Measurements from ENCODE around the gene ATG7. TPM values are rescaled to one million over a fixed set of nuclear protein-coding genes. Genes with fewer than 3 reads are reported as not detected.
"Not testable (repeated sequence)": the region's sequence is repeated elsewhere in the genome, so short reads cannot be mapped to it uniquely, and the experiment has no call there.

ATG7 gene
- total RNA-seq, 1 experiment from 2014 or later = 50.9 TPM

GRCh38 chr3:11331101-11331500, 58.9 kb downstream of the ATG7 start:
- Histone ChIP-seq H3K9me3 (ENCODE audit: low read length) (no peaks in the 10 kb centered on the region), H2AFZ (ENCODE audit: low read length) (no peak overlapping the region), H3K9me2 (replicated peaks; ENCODE audit: insufficient read depth, low read length) (no peaks in the 10 kb centered on the region), H3K4me1 (ENCODE audit: low read length) (no peaks in the 10 kb centered on the region), H3K36me3 (ENCODE audit: insufficient read depth, low read length) (peaks cover 4% of the 10 kb centered on the region; the same call in 1 of the 2 replicates), H3K79me2 (ENCODE audit: low read length) (no peaks in the 10 kb centered on the region), H3K4me2 (ENCODE audit: low read depth, low read length, poor library complexity, severe bottlenecking) (no peak overlapping the region), H3K27me3 (ENCODE audit: low read length) (no peaks in the 10 kb centered on the region), H3K27ac (ENCODE audit: low read length) (no peak overlapping the region), H3K4me3 (ENCODE audit: low read length) (no peak overlapping the region), H4K20me1 (ENCODE audit: insufficient read depth, low read depth, low read length) (no peaks in the 10 kb centered on the region), H3K9ac (ENCODE audit: low read length) (no peak overlapping the region)
- DNase-seq = no peak

- no peak overlapping the region for H3K4me2 ChIP-seq (ENCODE audit: low read depth, low read length, poor library complexity, severe bottlenecking)
- H3K9me2 ChIP-seq (replicated peaks; ENCODE audit: insufficient read depth, low read length) = no peaks in the 10 kb centered on the region
- no peak overlapping the region for H2AFZ ChIP-seq (ENCODE audit: low read length)
- peak; percentile 79 for DNase-seq
- H3K4me3 ChIP-seq (ENCODE audit: low read length) = no peak overlapping the region
- no peaks in the 10 kb centered on the region for H3K79me2 ChIP-seq (ENCODE audit: low read length)
- no peaks in the 10 kb centered on the region for H3K4me1 ChIP-seq (ENCODE audit: low read length)
- H3K9ac ChIP-seq (ENCODE audit: low read length) = no peak overlapping the region
- H4K20me1 ChIP-seq (ENCODE audit: insufficient read depth, low read depth, low read length) = no peaks in the 10 kb centered on the region
- H3K27ac ChIP-seq (ENCODE audit: low read length) = no peak overlapping the region
- no peaks in the 10 kb centered on the region for H3K27me3 ChIP-seq (ENCODE audit: low read length)
- H3K36me3 ChIP-seq (ENCODE audit: insufficient read depth, low read length) = peaks cover 4% of the 10 kb centered on the region; the same call in 1 of the 2 replicates
- H3K9me3 ChIP-seq (ENCODE audit: low read length) = no peaks in the 10 kb centered on the region
Measured at GRCh38 chr3:11335056-11335608, 62.9 kb downstream of the ATG7 start.

GRCh38 chr3:11339541-11339940, 67.3 kb downstream of the ATG7 start:
- Histone ChIP-seq H2AFZ (ENCODE audit: low read length) (no peak overlapping the region), H3K36me3 (ENCODE audit: insufficient read depth, low read length) (peaks cover 10% of the 10 kb centered on the region; the same call in 1 of the 2 replicates), H3K27ac (ENCODE audit: low read length) (no peak overlapping the region), H3K4me2 (ENCODE audit: low read depth, low read length, poor library complexity, severe bottlenecking) (no peak overlapping the region), H3K4me1 (ENCODE audit: low read length) (no peaks in the 10 kb centered on the region), H4K20me1 (ENCODE audit: insufficient read depth, low read depth, low read length) (no peaks in the 10 kb centered on the region), H3K9ac (ENCODE audit: low read length) (no peak overlapping the region), H3K79me2 (ENCODE audit: low read length) (no peaks in the 10 kb centered on the region), H3K9me2 (replicated peaks; ENCODE audit: insufficient read depth, low read length) (no peaks in the 10 kb centered on the region), H3K27me3 (ENCODE audit: low read length) (no peaks in the 10 kb centered on the region), H3K9me3 (ENCODE audit: low read length) (no peaks in the 10 kb centered on the region), H3K4me3 (ENCODE audit: low read length) (no peak overlapping the region)
- DNase-seq = no peak

GRCh38 chr3:11346416-11346815, 74.2 kb downstream of the ATG7 start:
- H4K20me1 ChIP-seq (ENCODE audit: insufficient read depth, low read depth, low read length) = no peaks in the 10 kb centered on the region
- no peaks in the 10 kb centered on the region for H3K9me2 ChIP-seq (replicated peaks; ENCODE audit: insufficient read depth, low read length)
- H3K36me3 ChIP-seq (ENCODE audit: insufficient read depth, low read length) = peaks cover 39% of the 10 kb centered on the region
- no peak for DNase-seq
- no peaks in the 10 kb centered on the region for H3K79me2 ChIP-seq (ENCODE audit: low read length)
- no peaks in the 10 kb centered on the region for H3K27me3 ChIP-seq (ENCODE audit: low read length)
- H3K9ac ChIP-seq (ENCODE audit: low read length) = no peak overlapping the region
- no peak overlapping the region for H3K4me2 ChIP-seq (ENCODE audit: low read depth, low read length, poor library complexity, severe bottlenecking)
- H2AFZ ChIP-seq (ENCODE audit: low read length) = no peak overlapping the region
- H3K9me3 ChIP-seq (ENCODE audit: low read length) = no peaks in the 10 kb centered on the region
- H3K4me3 ChIP-seq (ENCODE audit: low read length) = no peak overlapping the region
- no peak overlapping the region for H3K27ac ChIP-seq (ENCODE audit: low read length)
- H3K4me1 ChIP-seq (ENCODE audit: low read length) = no peaks in the 10 kb centered on the region

- not testable (repeated sequence) for H3K4me1 ChIP-seq (ENCODE audit: low read length); H4K20me1 ChIP-seq (ENCODE audit: insufficient read depth, low read depth, low read length); H3K27ac ChIP-seq (ENCODE audit: low read length); H3K9me2 ChIP-seq (replicated peaks; ENCODE audit: insufficient read depth, low read length); H2AFZ ChIP-seq (ENCODE audit: low read length); H3K9ac ChIP-seq (ENCODE audit: low read length); H3K79me2 ChIP-seq (ENCODE audit: low read length); H3K9me3 ChIP-seq (ENCODE audit: low read length); DNase-seq; H3K27me3 ChIP-seq (ENCODE audit: low read length); H3K4me3 ChIP-seq (ENCODE audit: low read length); H3K4me2 ChIP-seq (ENCODE audit: low read depth, low read length, poor library complexity, severe bottlenecking)
- H3K36me3 ChIP-seq (ENCODE audit: insufficient read depth, low read length) = peaks cover 41% of the 10 kb centered on the region
Measured at GRCh38 chr3:11348877-11349276, 76.7 kb downstream of the ATG7 start.

GRCh38 chr3:11349446-11349845, 77.2 kb downstream of the ATG7 start:
- Histone ChIP-seq H2AFZ (ENCODE audit: low read length) (no peak overlapping the region), H3K9me2 (replicated peaks; ENCODE audit: insufficient read depth, low read length) (no peaks in the 10 kb centered on the region), H4K20me1 (ENCODE audit: insufficient read depth, low read depth, low read length) (no peaks in the 10 kb centered on the region), H3K36me3 (ENCODE audit: insufficient read depth, low read length) (peaks cover 35% of the 10 kb centered on the region), H3K27me3 (ENCODE audit: low read length) (no peaks in the 10 kb centered on the region), H3K4me3 (ENCODE audit: low read length) (no peak overlapping the region), H3K4me2 (ENCODE audit: low read depth, low read length, poor library complexity, severe bottlenecking) (no peak overlapping the region), H3K9ac (ENCODE audit: low read length) (no peak overlapping the region), H3K79me2 (ENCODE audit: low read length) (no peaks in the 10 kb centered on the region), H3K9me3 (ENCODE audit: low read length) (no peaks in the 10 kb centered on the region), H3K27ac (ENCODE audit: low read length) (peak overlapping the region; percentile 10; the same call in 1 of the 2 replicates), H3K4me1 (ENCODE audit: low read length) (no peaks in the 10 kb centered on the region)
- no peak for DNase-seq

GRCh38 chr3:11350374-11350773, 78.2 kb downstream of the ATG7 start:
- Histone ChIP-seq H3K9ac (ENCODE audit: low read length) (no peak overlapping the region), H2AFZ (ENCODE audit: low read length) (no peak overlapping the region), H3K27me3 (ENCODE audit: low read length) (no peaks in the 10 kb centered on the region), H3K36me3 (ENCODE audit: insufficient read depth, low read length) (peaks cover 31% of the 10 kb centered on the region), H3K27ac (ENCODE audit: low read length) (no peak overlapping the region), H3K9me2 (replicated peaks; ENCODE audit: insufficient read depth, low read length) (no peaks in the 10 kb centered on the region), H3K79me2 (ENCODE audit: low read length) (no peaks in the 10 kb centered on the region), H3K4me3 (ENCODE audit: low read length) (no peak overlapping the region), H4K20me1 (ENCODE audit: insufficient read depth, low read depth, low read length) (no peaks in the 10 kb centered on the region), H3K9me3 (ENCODE audit: low read length) (no peaks in the 10 kb centered on the region), H3K4me2 (ENCODE audit: low read depth, low read length, poor library complexity, severe bottlenecking) (no peak overlapping the region), H3K4me1 (ENCODE audit: low read length) (no peaks in the 10 kb centered on the region)
- no peak for DNase-seq

- Histone ChIP-seq H3K4me1 (ENCODE audit: low read length) (no peaks in the 10 kb centered on the region), H3K27ac (ENCODE audit: low read length) (no peak overlapping the region), H3K27me3 (ENCODE audit: low read length) (no peaks in the 10 kb centered on the region), H3K9ac (ENCODE audit: low read length) (no peak overlapping the region), H3K4me3 (ENCODE audit: low read length) (no peak overlapping the region), H3K9me2 (replicated peaks; ENCODE audit: insufficient read depth, low read length) (no peaks in the 10 kb centered on the region), H3K79me2 (ENCODE audit: low read length) (no peaks in the 10 kb centered on the region), H2AFZ (ENCODE audit: low read length) (no peak overlapping the region), H4K20me1 (ENCODE audit: insufficient read depth, low read depth, low read length) (no peaks in the 10 kb centered on the region), H3K36me3 (ENCODE audit: insufficient read depth, low read length) (peaks cover 27% of the 10 kb centered on the region), H3K4me2 (ENCODE audit: low read depth, low read length, poor library complexity, severe bottlenecking) (no peak overlapping the region), H3K9me3 (ENCODE audit: low read length) (no peaks in the 10 kb centered on the region)
- no peak for DNase-seq
Measured at GRCh38 chr3:11351451-11351850, 79.3 kb downstream of the ATG7 start.

- Histone ChIP-seq H3K36me3 (ENCODE audit: insufficient read depth, low read length) (peaks cover 17% of the 10 kb centered on the region), H3K4me3 (ENCODE audit: low read length) (no peak overlapping the region), H3K4me1 (ENCODE audit: low read length) (no peaks in the 10 kb centered on the region), H3K27ac (ENCODE audit: low read length) (no peak overlapping the region), H3K27me3 (ENCODE audit: low read length) (no peaks in the 10 kb centered on the region), H4K20me1 (ENCODE audit: insufficient read depth, low read depth, low read length) (no peaks in the 10 kb centered on the region), H3K9ac (ENCODE audit: low read length) (no peak overlapping the region), H3K9me2 (replicated peaks; ENCODE audit: insufficient read depth, low read length) (no peaks in the 10 kb centered on the region), H3K79me2 (ENCODE audit: low read length) (no peaks in the 10 kb centered on the region), H3K9me3 (ENCODE audit: low read length) (no peaks in the 10 kb centered on the region), H3K4me2 (ENCODE audit: low read depth, low read length, poor library complexity, severe bottlenecking) (no peak overlapping the region), H2AFZ (ENCODE audit: low read length) (no peak overlapping the region)
- DNase-seq = no peak
Measured at GRCh38 chr3:11356269-11356668, 84.1 kb downstream of the ATG7 start.
